HCT116 (cell line): ENCODE data around the gene KIF27.

Experiments used
- EGR1 ChIP-seq: IDR thresholded peaks from 2 replicates; pipeline ENCODE4 v1.6.1; 2012; ENCODE audit warnings: low read depth
- ELF1 ChIP-seq: IDR thresholded peaks from 2 replicates; pipeline ENCODE4 v1.6.1; 2012; ENCODE audit warnings: low read depth, borderline replicate concordance
- EZH2 ChIP-seq: fragments of 200-600 bp; sonication (generic); IDR thresholded peaks from 2 replicates; pipeline ENCODE4 v1.6.1; 2017; ENCODE audit warnings: antibody characterized with exemption, mixed run types
- EZH2phosphoT487 ChIP-seq: fragments of 200-600 bp; IDR thresholded peaks from 2 replicates; pipeline ENCODE4 v1.6.1; 2018; ENCODE audit warnings: antibody characterized with exemption, borderline replicate concordance
- POLR2A ChIP-seq: IDR thresholded peaks from 2 replicates; pipeline ENCODE4 v1.7.0; 2011; ENCODE audit warnings: borderline replicate concordance; ENCODE audit not compliant: insufficient read depth, insufficient read length; ENCODE audit errors: extremely low read depth
- POLR2AphosphoS5 ChIP-seq: IDR thresholded peaks from 2 replicates; pipeline ENCODE4 v1.6.1; 2011; ENCODE audit warnings: mild to moderate bottlenecking, low read depth, low read length, moderate library complexity
- RAD21 ChIP-seq: IDR thresholded peaks from 2 replicates; pipeline ENCODE4 v1.6.1; 2012; ENCODE audit warnings: low read depth, mild to moderate bottlenecking
- SIN3A ChIP-seq: IDR thresholded peaks from 2 replicates; pipeline ENCODE4 v1.6.1; 2012; ENCODE audit warnings: low read depth
- TF ChIP-seq, protein P1 (sequence below), 3 experiments: fragments of 200-600 bp in 1 of 3; sonication (generic) in 1 of 3; IDR thresholded peaks in 2 of 3; conservative IDR thresholded peaks in 1 of 3; 2 replicates each; pipeline ENCODE4 v1.5.1; 2012 to 2017; ENCODE audit warnings: low read depth in 2 of 3, low read length in 2 of 3, antibody characterized with exemption in 1 of 3, borderline replicate concordance in 1 of 3, control low read depth in 1 of 3, mild to moderate bottlenecking in 1 of 3, mixed read lengths in 1 of 3, mixed run types in 1 of 3, moderate library complexity in 1 of 3; ENCODE audit not compliant: insufficient read depth in 1 of 3
- TF ChIP-seq, protein P2 (sequence below): IDR thresholded peaks from 2 replicates; pipeline ENCODE4 v1.6.1; 2012; ENCODE audit warnings: low read depth

DNA sequence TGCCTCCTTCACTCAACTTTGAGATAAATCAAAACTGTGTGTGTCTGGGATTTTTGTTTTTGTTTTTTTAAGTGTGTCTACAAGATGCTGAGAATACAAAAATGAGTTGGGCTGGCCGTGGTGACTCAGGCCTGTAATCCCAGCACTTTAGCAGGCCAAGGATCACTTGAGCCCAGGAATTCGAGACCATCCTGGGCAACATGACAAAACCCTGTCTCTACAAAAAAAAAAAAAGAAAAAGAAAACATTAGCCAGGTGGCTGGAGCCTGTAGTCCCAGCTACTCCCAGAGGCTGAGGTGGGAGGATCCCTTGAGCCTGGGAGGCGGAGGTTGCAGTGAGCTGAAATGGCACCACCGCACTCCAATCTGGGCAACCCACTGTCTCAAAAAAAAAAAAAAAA, 37.8 kb upstream of the KIF27 start:
- TF ChIP-seq POLR2AphosphoS5 (no peak), POLR2A (no peak), RAD21 (no peak), EZH2phosphoT487 (no peak), SIN3A (no peak), ELF1 (no peak), EZH2 (no peak), EGR1 (no peak)
- TF ChIP-seq, protein P1, sequence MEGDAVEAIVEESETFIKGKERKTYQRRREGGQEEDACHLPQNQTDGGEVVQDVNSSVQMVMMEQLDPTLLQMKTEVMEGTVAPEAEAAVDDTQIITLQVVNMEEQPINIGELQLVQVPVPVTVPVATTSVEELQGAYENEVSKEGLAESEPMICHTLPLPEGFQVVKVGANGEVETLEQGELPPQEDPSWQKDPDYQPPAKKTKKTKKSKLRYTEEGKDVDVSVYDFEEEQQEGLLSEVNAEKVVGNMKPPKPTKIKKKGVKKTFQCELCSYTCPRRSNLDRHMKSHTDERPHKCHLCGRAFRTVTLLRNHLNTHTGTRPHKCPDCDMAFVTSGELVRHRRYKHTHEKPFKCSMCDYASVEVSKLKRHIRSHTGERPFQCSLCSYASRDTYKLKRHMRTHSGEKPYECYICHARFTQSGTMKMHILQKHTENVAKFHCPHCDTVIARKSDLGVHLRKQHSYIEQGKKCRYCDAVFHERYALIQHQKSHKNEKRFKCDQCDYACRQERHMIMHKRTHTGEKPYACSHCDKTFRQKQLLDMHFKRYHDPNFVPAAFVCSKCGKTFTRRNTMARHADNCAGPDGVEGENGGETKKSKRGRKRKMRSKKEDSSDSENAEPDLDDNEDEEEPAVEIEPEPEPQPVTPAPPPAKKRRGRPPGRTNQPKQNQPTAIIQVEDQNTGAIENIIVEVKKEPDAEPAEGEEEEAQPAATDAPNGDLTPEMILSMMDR (IDR thresholded peaks at IDR 0.05 in 2 of 3, conservative IDR thresholded peaks at IDR 0.05 in 1 of 3; ENCODE audit: borderline replicate concordance in 1 of 3, insufficient read depth in 1 of 3, low read depth in 2 of 3, low read length in 2 of 3): no peak
- TF ChIP-seq, protein P2, sequence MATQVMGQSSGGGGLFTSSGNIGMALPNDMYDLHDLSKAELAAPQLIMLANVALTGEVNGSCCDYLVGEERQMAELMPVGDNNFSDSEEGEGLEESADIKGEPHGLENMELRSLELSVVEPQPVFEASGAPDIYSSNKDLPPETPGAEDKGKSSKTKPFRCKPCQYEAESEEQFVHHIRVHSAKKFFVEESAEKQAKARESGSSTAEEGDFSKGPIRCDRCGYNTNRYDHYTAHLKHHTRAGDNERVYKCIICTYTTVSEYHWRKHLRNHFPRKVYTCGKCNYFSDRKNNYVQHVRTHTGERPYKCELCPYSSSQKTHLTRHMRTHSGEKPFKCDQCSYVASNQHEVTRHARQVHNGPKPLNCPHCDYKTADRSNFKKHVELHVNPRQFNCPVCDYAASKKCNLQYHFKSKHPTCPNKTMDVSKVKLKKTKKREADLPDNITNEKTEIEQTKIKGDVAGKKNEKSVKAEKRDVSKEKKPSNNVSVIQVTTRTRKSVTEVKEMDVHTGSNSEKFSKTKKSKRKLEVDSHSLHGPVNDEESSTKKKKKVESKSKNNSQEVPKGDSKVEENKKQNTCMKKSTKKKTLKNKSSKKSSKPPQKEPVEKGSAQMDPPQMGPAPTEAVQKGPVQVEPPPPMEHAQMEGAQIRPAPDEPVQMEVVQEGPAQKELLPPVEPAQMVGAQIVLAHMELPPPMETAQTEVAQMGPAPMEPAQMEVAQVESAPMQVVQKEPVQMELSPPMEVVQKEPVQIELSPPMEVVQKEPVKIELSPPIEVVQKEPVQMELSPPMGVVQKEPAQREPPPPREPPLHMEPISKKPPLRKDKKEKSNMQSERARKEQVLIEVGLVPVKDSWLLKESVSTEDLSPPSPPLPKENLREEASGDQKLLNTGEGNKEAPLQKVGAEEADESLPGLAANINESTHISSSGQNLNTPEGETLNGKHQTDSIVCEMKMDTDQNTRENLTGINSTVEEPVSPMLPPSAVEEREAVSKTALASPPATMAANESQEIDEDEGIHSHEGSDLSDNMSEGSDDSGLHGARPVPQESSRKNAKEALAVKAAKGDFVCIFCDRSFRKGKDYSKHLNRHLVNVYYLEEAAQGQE: no peak
